NOMO-1 (cell line): ENCODE results near the gene PLCB4.

Source experiments
- DNase-seq, 2 experiments: peaks; one replicate each; lab custom pipeline; 2025; ENCODE audit not compliant: unreplicated experiment in 2 of 2; lab: John Stamatoyannopoulos, UW

The PLCB4 gene

GRCh38 chr20:9301129-9302090 lies 232.5 kb downstream of the PLCB4 start:
- DNase-seq: no peak

GRCh38 chr20:9302091-9302462 lies 233.2 kb downstream of the PLCB4 start:
- DNase-seq: no peak

GRCh38 chr20:9306521-9306920 lies 237.6 kb downstream of the PLCB4 start:
- no peak for DNase-seq

GRCh38 chr20:9308056-9308455 lies 239.2 kb downstream of the PLCB4 start:
- DNase-seq: no peak

GRCh38 chr20:9311132-9311531 lies 242.2 kb downstream of the PLCB4 start:
- no peak for DNase-seq

GRCh38 chr20:9319687-9320384 lies 250.9 kb downstream of the PLCB4 start:
- no peak for DNase-seq

- no peak for DNase-seq
Measured at GRCh38 chr20:9321007-9321406, 252.1 kb downstream of the PLCB4 start.

GRCh38 chr20:9322661-9323060 lies 253.8 kb downstream of the PLCB4 start:
- no peak for DNase-seq

- no peak for DNase-seq
Measured at GRCh38 chr20:9323622-9324021, 254.7 kb downstream of the PLCB4 start.

- DNase-seq: no peak
Measured at GRCh38 chr20:9329355-9330101, 260.6 kb downstream of the PLCB4 start.

- DNase-seq: no peak
Measured at GRCh38 chr20:9330151-9330550, 261.3 kb downstream of the PLCB4 start.

GRCh38 chr20:9331707-9332435 lies 263.0 kb downstream of the PLCB4 start:
- no peak for DNase-seq

GRCh38 chr20:9332791-9333479 lies 264.0 kb downstream of the PLCB4 start:
- no peak for DNase-seq

- no peak for DNase-seq
Measured at GRCh38 chr20:9334866-9335265, 266.0 kb downstream of the PLCB4 start.

GRCh38 chr20:9338101-9338500 lies 269.2 kb downstream of the PLCB4 start:
- no peak for DNase-seq

- DNase-seq: no peak
Measured at GRCh38 chr20:9339708-9340107, 270.8 kb downstream of the PLCB4 start.

- DNase-seq: no peak
Measured at GRCh38 chr20:9342651-9343050, 273.8 kb downstream of the PLCB4 start.

- no peak for DNase-seq
Measured at GRCh38 chr20:9344083-9344920, 275.4 kb downstream of the PLCB4 start.

- no peak for DNase-seq
Measured at GRCh38 chr20:9348316-9348715, 279.4 kb downstream of the PLCB4 start.
